Effector memory CD4-positive, alpha-beta T cell (primary cell): ENCODE results near the gene TIPARP.
"Not testable (repeated sequence)": the region's sequence is repeated elsewhere in the genome, so short reads cannot be mapped to it uniquely, and the experiment has no call there.

Experiments used
- DNase-seq, 3 donors: peaks; one replicate each; pipeline ENCODE4 v3.0.0-alpha.2; 2020
- H3K27ac ChIP-seq: 2 replicates; pipeline ENCODE4 v1.7.0; 2013; ENCODE audit warnings: mild to moderate bottlenecking, low read length, moderate library complexity; ENCODE audit not compliant: insufficient read depth, poor library complexity, severe bottlenecking
- H3K27me3 ChIP-seq: replicated peaks from 2 replicates; pipeline ENCODE4 v1.7.0; 2013; ENCODE audit warnings: mild to moderate bottlenecking, low read length; ENCODE audit not compliant: insufficient read depth, control insufficient read depth, poor library complexity, severe bottlenecking
- H3K36me3 ChIP-seq: 2 replicates; pipeline ENCODE4 v1.7.0; 2013; ENCODE audit warnings: mild to moderate bottlenecking, low read length, moderate library complexity; ENCODE audit not compliant: control insufficient read depth, insufficient read depth
- H3K4me1 ChIP-seq: 2 replicates; pipeline ENCODE4 v1.7.0; 2013; ENCODE audit warnings: low read length, mild to moderate bottlenecking; ENCODE audit not compliant: control insufficient read depth, insufficient read depth, poor library complexity, severe bottlenecking
- H3K4me3 ChIP-seq: 2 replicates; pipeline ENCODE4 v1.7.0; 2013; ENCODE audit warnings: low read length, low read depth, mild to moderate bottlenecking; ENCODE audit not compliant: insufficient read depth, poor library complexity, severe bottlenecking
- H3K9me3 ChIP-seq: 2 replicates; pipeline ENCODE4 v1.7.0; 2013; ENCODE audit warnings: mild to moderate bottlenecking, low read length, moderate library complexity; ENCODE audit not compliant: control insufficient read depth

The TIPARP gene

DNA sequence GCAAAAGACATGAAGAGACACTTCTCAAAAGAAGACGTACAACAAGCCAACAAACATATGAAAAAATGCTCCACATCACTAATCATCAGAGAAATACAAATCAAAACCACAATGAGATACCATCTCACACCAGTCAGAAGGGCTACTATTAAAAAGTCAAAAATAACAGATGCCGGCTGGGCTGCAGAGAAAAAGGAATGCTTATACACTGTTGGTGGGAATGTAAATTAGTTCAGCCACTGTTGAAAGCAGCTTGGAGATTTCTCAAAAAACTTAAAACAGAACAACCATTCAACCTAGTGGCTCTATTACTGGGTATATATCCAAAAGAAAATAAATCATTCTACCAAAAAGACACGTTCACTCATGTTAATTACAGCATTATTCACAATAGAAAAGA is 60.3 kb downstream of the TIPARP start:
- not testable (repeated sequence) for H3K4me1 ChIP-seq, DNase-seq, H3K27me3 ChIP-seq, H3K4me3 ChIP-seq, H3K36me3 ChIP-seq, H3K27ac ChIP-seq, H3K9me3 ChIP-seq

DNA sequence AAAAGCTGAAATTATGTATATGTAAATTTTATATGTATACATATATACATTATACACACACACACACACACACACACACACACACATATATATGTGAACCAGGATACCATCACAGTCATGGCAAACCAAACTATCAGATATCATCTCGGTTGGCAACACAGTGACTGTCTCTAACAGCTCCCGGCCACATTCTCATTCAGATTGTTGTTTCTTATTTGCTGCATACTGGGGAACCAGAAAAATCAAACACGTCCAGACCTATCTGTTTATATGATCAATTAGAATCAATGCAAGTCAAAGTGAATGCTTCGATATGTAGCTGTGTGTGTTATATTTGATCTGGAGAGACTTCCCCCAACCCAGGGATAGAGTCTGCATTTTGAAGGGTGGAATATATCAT is 61.1 kb downstream of the TIPARP start:
- H3K4me1 ChIP-seq = no peaks in the 10 kb centered on the region
- H3K4me3 ChIP-seq = no peak overlapping the region
- H3K36me3 ChIP-seq = no peaks in the 10 kb centered on the region
- H3K9me3 ChIP-seq = no peaks in the 10 kb centered on the region
- no peak overlapping the region for H3K27ac ChIP-seq
- no peak for DNase-seq
- H3K27me3 ChIP-seq = no peaks in the 10 kb centered on the region

DNA sequence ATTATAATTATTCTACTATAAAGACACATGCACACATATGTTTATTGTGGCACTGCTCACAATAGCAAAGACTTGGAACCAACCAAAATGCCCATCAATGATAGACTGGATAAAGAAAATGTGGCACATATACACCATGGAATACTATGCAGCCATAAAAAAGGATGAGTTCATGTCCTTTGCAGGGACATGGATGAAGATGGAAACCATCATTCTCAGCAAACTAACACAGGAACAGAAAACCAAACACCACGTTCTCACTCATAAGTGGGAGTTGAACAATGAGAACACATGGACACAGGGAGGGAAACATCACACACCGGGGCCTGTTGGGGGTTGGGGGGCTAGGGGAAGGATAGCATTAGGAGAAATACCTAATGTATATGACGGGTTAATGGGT is 62.7 kb downstream of the TIPARP start:
- H3K27me3 ChIP-seq, H3K36me3 ChIP-seq, H3K9me3 ChIP-seq, H3K4me3 ChIP-seq, H3K27ac ChIP-seq, DNase-seq, H3K4me1 ChIP-seq: not testable (repeated sequence)

DNA sequence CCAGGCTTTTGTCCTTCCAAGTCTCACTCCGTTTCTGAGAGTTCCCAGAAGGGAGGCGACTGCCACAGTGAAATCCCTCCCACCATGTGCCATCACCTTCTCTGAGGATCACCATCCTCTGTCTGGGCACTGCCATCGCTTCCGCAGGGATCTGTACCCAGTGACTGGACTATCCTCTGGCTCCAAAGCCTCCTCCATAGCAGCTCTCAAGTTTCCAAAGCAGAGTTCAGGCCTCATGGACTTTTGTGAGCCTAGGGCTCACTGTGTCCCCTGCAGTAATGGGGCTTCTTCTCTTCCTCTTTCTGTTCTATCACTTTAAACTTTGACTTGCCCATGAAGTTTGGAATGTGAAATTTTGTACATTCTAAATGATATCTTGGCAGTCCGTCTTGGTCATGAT is 63.9 kb downstream of the TIPARP start:
- Histone ChIP-seq H3K27ac (no peak overlapping the region), H3K9me3 (no peaks in the 10 kb centered on the region), H3K4me1 (no peaks in the 10 kb centered on the region), H3K36me3 (no peaks in the 10 kb centered on the region), H3K27me3 (no peaks in the 10 kb centered on the region), H3K4me3 (no peak overlapping the region)
- DNase-seq = no peak

DNA sequence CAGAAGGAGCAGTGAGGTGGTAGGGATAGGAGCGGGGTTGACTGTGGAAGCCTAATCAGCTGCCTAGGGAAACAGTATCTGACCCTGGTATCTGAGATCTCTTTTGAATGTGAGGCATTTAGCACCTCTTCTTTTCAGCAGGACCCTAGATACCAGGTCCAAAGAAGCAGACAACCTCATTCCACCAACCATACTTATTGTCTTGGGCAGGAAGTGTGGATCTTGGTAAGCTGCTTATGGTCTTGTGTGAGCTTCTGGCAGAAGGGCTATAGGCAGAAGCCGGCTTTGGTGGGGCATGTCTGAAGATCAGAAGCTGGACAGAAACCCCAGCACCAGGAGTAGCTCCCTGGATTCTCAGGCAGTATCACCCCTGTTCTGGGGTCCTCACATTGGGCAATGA is 65.6 kb downstream of the TIPARP start:
- H3K27ac ChIP-seq = no peak overlapping the region

DNA sequence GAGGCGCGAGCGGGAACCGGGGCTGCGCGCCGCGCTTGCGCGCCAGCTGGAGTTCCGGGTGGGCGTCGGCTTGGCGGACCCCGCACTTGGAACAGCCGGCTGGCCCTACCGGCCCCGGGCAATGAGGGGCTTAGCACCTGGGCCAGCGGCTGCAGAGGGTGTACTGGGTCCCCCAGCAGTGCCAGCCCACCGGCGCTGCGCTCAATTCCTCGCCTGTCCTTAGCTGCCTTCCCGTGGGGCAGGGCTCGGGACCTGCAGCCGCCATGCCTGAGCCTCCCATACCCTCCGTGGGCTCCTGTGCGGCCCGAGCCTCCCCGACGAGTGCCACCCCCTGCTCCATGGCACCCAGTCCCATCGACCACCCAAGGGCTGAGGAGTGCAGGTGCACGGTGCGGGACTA is 66.2 kb downstream of the TIPARP start:
- H3K4me3 ChIP-seq, H3K27ac ChIP-seq, H3K36me3 ChIP-seq, H3K9me3 ChIP-seq, H3K27me3 ChIP-seq, DNase-seq, H3K4me1 ChIP-seq: not testable (repeated sequence)

More for the DNA sequence above, 65.6 kb downstream of the TIPARP start:
- no peak for DNase-seq
- Histone ChIP-seq H3K4me1 (no peaks in the 10 kb centered on the region), H3K36me3 (no peaks in the 10 kb centered on the region), H3K9me3 (no peaks in the 10 kb centered on the region), H3K27me3 (no peaks in the 10 kb centered on the region), H3K4me3 (no peak overlapping the region)

DNA sequence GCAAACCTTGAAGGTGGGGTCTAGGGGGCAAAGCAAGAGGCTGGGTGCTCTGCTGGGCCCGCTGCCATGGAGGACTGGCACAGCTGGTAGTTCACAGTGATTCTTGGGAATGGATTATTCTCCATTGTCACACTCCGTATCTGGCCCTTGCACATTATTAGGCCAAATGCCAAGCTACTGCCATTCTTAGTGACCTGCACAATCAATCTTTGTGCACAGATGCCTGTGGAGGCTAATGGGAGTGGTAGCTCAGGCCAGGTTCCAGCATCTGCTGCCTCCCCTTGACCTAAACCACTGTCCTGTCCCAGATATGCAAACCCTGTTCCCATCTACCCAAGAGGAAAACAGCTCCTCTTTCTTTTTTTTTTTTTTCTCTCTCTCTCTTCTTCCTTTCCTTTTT is 67.5 kb downstream of the TIPARP start:
- Histone ChIP-seq H3K27ac (no peak overlapping the region), H3K4me1 (no peaks in the 10 kb centered on the region), H3K9me3 (no peaks in the 10 kb centered on the region), H3K27me3 (no peaks in the 10 kb centered on the region), H3K4me3 (no peak overlapping the region), H3K36me3 (no peaks in the 10 kb centered on the region)
- no peak for DNase-seq

DNA sequence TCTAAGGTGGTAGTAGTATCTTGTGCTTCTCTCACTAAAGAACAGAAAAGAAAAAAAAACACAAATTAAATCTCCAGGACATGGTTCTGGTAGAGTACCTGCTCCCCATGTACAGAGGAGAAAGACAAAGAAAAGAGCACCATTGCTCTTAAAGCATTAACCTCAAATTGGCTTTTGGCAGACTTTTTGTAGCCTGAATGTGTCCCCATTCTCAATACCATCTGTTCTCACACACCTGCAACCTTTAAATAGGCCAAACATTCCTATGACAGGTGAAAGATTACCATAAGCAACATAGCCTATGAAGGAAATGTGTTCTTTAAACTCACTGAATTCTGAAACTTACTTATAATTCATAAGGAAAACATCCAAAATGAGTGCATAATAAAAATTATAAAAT is 68.0 kb downstream of the TIPARP start:
- no peaks in the 10 kb centered on the region for H3K4me1 ChIP-seq
- H3K36me3 ChIP-seq = no peaks in the 10 kb centered on the region

DNA sequence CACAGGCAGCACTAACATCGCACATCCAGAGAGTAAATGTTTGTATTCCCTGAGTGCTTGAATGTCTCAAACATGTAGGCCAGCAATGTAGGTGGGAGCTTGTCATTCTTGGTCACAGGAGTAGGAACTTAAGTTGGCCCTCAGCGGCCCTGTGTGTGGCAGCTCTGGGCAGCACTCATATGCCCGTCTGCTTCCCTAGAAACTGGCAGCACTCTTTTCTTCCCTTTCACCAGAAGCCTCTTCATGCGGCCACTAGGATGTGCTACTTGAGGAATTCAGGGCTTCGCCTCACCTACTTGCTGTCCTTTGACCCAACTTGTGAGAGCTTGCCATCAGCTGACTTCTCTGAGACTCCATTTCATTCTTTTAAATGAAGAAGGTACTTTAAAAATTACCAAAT is 69.5 kb downstream of the TIPARP start:
- H3K9me3 ChIP-seq = no peaks in the 10 kb centered on the region

More for the DNA sequence above, 68.0 kb downstream of the TIPARP start:
- DNase-seq = no peak
- Histone ChIP-seq H3K4me3 (no peak overlapping the region), H3K9me3 (no peaks in the 10 kb centered on the region), H3K27ac (no peak overlapping the region), H3K27me3 (no peaks in the 10 kb centered on the region)

DNA sequence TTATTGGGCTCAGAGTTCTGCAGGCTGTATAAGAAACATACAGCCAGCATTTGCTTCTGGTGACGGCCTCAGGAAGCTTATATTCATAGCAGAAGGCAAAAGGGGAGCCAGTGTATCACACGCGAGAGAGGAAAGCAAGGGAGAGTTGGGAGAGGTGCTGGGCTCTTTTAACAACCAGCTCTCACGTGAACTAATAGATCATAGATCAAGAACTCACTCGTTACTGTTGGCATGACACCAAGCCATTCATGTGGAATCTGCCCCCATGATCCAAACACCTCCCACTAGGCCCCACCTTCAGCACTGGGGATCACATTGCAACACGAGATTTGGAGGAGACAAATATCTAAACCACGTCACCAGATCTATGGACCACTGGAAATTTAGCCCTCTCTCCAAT is 70.2 kb downstream of the TIPARP start:
- H3K9me3 ChIP-seq = no peaks in the 10 kb centered on the region
- H3K4me1 ChIP-seq = no peaks in the 10 kb centered on the region
- H3K27me3 ChIP-seq = no peaks in the 10 kb centered on the region
- H3K27ac ChIP-seq = no peak overlapping the region
- no peak overlapping the region for H3K4me3 ChIP-seq
- no peak for DNase-seq
- no peaks in the 10 kb centered on the region for H3K36me3 ChIP-seq

More for the DNA sequence above, 69.5 kb downstream of the TIPARP start:
- no peaks in the 10 kb centered on the region for H3K36me3 ChIP-seq
- DNase-seq = no peak
- no peaks in the 10 kb centered on the region for H3K4me1 ChIP-seq
- no peaks in the 10 kb centered on the region for H3K27me3 ChIP-seq
- no peak overlapping the region for H3K4me3 ChIP-seq
- no peak overlapping the region for H3K27ac ChIP-seq

DNA sequence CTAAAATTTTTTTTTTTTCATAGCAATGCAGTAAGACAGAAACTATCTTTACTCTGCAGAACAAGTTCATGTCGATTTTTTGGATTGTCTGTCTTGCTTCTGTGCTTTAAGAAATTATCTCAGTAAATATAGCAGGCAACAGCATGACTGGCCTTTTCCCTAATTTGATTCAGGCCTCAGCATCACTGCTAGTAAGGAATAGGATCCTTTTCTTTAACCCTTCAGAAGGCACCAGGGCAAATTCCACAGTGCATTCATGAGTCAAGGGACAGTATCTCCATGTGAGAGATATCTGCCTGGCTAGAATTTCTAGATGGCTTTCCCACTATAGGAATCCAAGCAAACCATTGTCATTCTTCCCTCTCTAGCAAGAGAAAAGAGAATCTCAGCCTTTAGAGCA is 71.4 kb downstream of the TIPARP start:
- Histone ChIP-seq H3K4me3 (no peak overlapping the region), H3K27ac (no peak overlapping the region), H3K4me1 (no peaks in the 10 kb centered on the region), H3K27me3 (no peaks in the 10 kb centered on the region), H3K36me3 (no peaks in the 10 kb centered on the region), H3K9me3 (no peaks in the 10 kb centered on the region)
- DNase-seq = no peak
